Fibroblast of the aortic adventitia (primary cell): Measurements from ENCODE around the gene FEM1C. TPM values are rescaled to one million over a fixed set of nuclear protein-coding genes. Genes with fewer than 3 reads are reported as not detected.
"Not testable (repeated sequence)": the region's sequence is repeated elsewhere in the genome, so short reads cannot be mapped to it uniquely, and the experiment has no call there.

Experiments
- DNase-seq: peaks from one replicate; pipeline ENCODE4 v3.0.0-alpha.2; 2010; ENCODE audit warnings: low read depth
- H3K4me3 ChIP-seq: 2 replicates; pipeline ENCODE4 v1.5.1; 2011; ENCODE audit warnings: low read depth, mild to moderate bottlenecking, control low read depth, low read length, moderate library complexity
- CTCF ChIP-seq: IDR thresholded peaks from 2 replicates; pipeline ENCODE4 v1.5.1; 2011; ENCODE audit warnings: mild to moderate bottlenecking, low read length, control low read depth, inconsistent platforms; ENCODE audit not compliant: insufficient read depth
- total RNA-seq: library from RNA; depleted of rRNA; stranded (reverse); fragments of >200 nt; gene quantifications from 2 replicates; pipeline ENCODE4 v1.2.3, GENCODE V29; 2012; ENCODE audit warnings: low replicate concordance

Gene FEM1C
- total RNA-seq, 1 donor, result 31.7 TPM

- TF ChIP-seq CTCF, result no peak
- no peak for DNase-seq
- no peak overlapping the region for H3K4me3 ChIP-seq
These were observed 56.8 kb downstream of the FEM1C start for GRCh38 chr5:115487756-115488155.

GRCh38 chr5:115487168-115487567, 57.4 kb downstream of the FEM1C start:
- no peak for DNase-seq
- H3K4me3 ChIP-seq, result no peak overlapping the region
- no peak for TF ChIP-seq CTCF

GRCh38 chr5:115486728-115487127, 57.8 kb downstream of the FEM1C start:
- no peak overlapping the region for H3K4me3 ChIP-seq
- no peak for DNase-seq
- TF ChIP-seq CTCF, result no peak

- no peak for TF ChIP-seq CTCF
- H3K4me3 ChIP-seq, result no peak overlapping the region
- no peak for DNase-seq
These were observed 60.2 kb downstream of the FEM1C start for GRCh38 chr5:115484368-115484767.

GRCh38 chr5:115480900-115481299, 63.7 kb downstream of the FEM1C start:
- no peak for DNase-seq
- no peak overlapping the region for H3K4me3 ChIP-seq
- TF ChIP-seq CTCF, result no peak

- TF ChIP-seq CTCF, result no peak
- no peak for DNase-seq
- H3K4me3 ChIP-seq, result no peak overlapping the region
These were observed 64.3 kb downstream of the FEM1C start for GRCh38 chr5:115480271-115480670.

- not testable (repeated sequence) for DNase-seq, H3K4me3 ChIP-seq
These were observed 65.3 kb downstream of the FEM1C start for GRCh38 chr5:115479166-115479873.
